ENCODE measurements around the gene GREB1.

DNA sequence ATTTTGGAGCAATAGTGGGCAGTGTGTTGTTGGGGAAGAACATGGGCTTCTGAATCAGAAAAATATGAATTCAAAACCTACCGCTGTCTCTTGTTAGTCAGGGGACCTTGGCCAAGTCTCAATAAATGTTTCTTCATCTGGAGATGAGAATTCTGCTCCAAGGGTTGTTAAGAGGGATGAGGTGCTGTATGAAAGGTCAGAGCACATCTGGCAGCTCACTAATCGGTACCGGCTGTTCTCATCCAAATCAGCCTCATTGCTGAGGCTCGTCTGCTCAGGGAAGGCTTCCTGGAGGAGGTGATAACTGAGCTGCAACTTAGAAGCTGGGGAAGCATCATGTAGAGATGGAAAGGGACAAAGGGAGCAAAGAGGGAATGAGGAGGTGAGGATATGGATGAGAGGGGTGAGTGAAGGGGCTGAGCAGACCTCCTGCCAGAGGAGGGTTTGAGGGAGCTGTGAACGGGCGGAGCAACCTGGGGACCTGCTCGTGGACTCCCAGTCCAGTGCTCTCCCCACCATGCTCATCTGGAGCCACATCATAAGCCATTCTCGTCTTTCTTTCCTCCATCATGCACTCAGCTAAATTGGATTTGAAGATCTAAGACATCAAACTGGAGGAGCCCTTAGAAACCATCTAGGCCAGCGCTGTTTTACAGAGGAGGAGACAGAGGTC lies 47.4 kb downstream of the GREB1 start:
- TF ChIP-seq, protein P1, sequence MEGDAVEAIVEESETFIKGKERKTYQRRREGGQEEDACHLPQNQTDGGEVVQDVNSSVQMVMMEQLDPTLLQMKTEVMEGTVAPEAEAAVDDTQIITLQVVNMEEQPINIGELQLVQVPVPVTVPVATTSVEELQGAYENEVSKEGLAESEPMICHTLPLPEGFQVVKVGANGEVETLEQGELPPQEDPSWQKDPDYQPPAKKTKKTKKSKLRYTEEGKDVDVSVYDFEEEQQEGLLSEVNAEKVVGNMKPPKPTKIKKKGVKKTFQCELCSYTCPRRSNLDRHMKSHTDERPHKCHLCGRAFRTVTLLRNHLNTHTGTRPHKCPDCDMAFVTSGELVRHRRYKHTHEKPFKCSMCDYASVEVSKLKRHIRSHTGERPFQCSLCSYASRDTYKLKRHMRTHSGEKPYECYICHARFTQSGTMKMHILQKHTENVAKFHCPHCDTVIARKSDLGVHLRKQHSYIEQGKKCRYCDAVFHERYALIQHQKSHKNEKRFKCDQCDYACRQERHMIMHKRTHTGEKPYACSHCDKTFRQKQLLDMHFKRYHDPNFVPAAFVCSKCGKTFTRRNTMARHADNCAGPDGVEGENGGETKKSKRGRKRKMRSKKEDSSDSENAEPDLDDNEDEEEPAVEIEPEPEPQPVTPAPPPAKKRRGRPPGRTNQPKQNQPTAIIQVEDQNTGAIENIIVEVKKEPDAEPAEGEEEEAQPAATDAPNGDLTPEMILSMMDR (conservative IDR thresholded peaks at IDR 0.05): no peak
- no peak for TF ChIP-seq EZH2 (IDR thresholded peaks at IDR 0.05; ENCODE audit: low read depth)
